Stimulated activated CD8-positive, alpha-beta memory T cell treated with anti-CD3 and anti-CD28 coated beads, Interleukin-7, amount 100 ng/mL, for 48 hours (primary cell): ENCODE measurements around the gene DCC.

Experiments
- DNase-seq, 2 donors: peaks; one replicate each; pipeline ENCODE4 v3.0.0-alpha.2; 2020; ENCODE audit warnings: low read depth in 1 of 2; ENCODE audit errors: extremely low read depth in 1 of 2

The DCC gene

GRCh38 chr18:52979892-52980291, 639.9 kb downstream of the DCC start:
- no peak for DNase-seq

- DNase-seq: no peak
These were observed 651.2 kb downstream of the DCC start for GRCh38 chr18:52991246-52991645.

- DNase-seq: no peak
These were observed 652.0 kb downstream of the DCC start for GRCh38 chr18:52992041-52992440.

- DNase-seq: no peak
These were observed 655.9 kb downstream of the DCC start for GRCh38 chr18:52995875-52996274.

- no peak for DNase-seq
These were observed 659.6 kb downstream of the DCC start for GRCh38 chr18:52999633-53000032.

GRCh38 chr18:53004798-53005197, 664.8 kb downstream of the DCC start:
- no peak for DNase-seq

- no peak for DNase-seq
These were observed 678.8 kb downstream of the DCC start for GRCh38 chr18:53018791-53019190.

GRCh38 chr18:53025247-53025646, 685.2 kb downstream of the DCC start:
- DNase-seq: no peak

- no peak for DNase-seq
These were observed 688.6 kb downstream of the DCC start for GRCh38 chr18:53028565-53028964.

- no peak for DNase-seq
These were observed 693.1 kb downstream of the DCC start for GRCh38 chr18:53033128-53033527.

- DNase-seq: no peak
These were observed 698.6 kb downstream of the DCC start for GRCh38 chr18:53038608-53039007.

GRCh38 chr18:53040286-53040685, 700.3 kb downstream of the DCC start:
- no peak for DNase-seq

GRCh38 chr18:53056064-53056463, 716.1 kb downstream of the DCC start:
- no peak for DNase-seq

- no peak for DNase-seq
These were observed 730.8 kb downstream of the DCC start for GRCh38 chr18:53070788-53071187.

GRCh38 chr18:53080687-53081086, 740.7 kb downstream of the DCC start:
- no peak for DNase-seq

GRCh38 chr18:53093636-53094035, 753.6 kb downstream of the DCC start:
- no peak for DNase-seq

- no peak for DNase-seq
These were observed 761.6 kb downstream of the DCC start for GRCh38 chr18:53101536-53102105.

- DNase-seq: no peak
These were observed 774.4 kb downstream of the DCC start for GRCh38 chr18:53114441-53114840.

GRCh38 chr18:53115876-53116585, 776.0 kb downstream of the DCC start:
- no peak for DNase-seq

GRCh38 chr18:53117851-53118250, 777.9 kb downstream of the DCC start:
- DNase-seq: no peak

GRCh38 chr18:53126210-53126609, 786.2 kb downstream of the DCC start:
- no peak for DNase-seq

- no peak for DNase-seq
These were observed 791.0 kb downstream of the DCC start for GRCh38 chr18:53131001-53131400.

- no peak for DNase-seq
These were observed 794.7 kb downstream of the DCC start for GRCh38 chr18:53134711-53135110.
